Stimulated activated naive CD4-positive, alpha-beta T cell treated with Interleukin-2 at 50 U/mL for 16 hours (primary cell): ENCODE measurements around the gene NHLRC3.
"Not testable (repeated sequence)": the region's sequence is repeated elsewhere in the genome, so short reads cannot be mapped to it uniquely, and the experiment has no call there.

ENCODE experiments used
- DNase-seq: peaks from one replicate; lab custom pipeline; 2025; lab: John Stamatoyannopoulos, UW

NHLRC3 gene

GRCh38 chr13:39037880-39038568 is at the start of gene NHLRC3, which contains the start of gene PROSER1:
NHLRC3 (plus strand) TSS chr13:39038456; CDS start chr13:39038640, 184 bp downstream.
PROSER1 (minus strand) TSS chr13:39038089; CDS start chr13:39037242, 847 bp downstream.
- DNase-seq = peak; percentile 80

GRCh38 chr13:38990693-38991092 is 47.6 kb upstream of the NHLRC3 start, which contains the start of gene STOML3:
STOML3 (minus strand) TSS chr13:38990831; CDS start chr13:38990721, 110 bp downstream.
- no peak for DNase-seq

GRCh38 chr13:38993381-38993780 is 44.9 kb upstream of the NHLRC3 start:
- DNase-seq = no peak

- DNase-seq = no peak
These were observed 39.5 kb upstream of the NHLRC3 start for GRCh38 chr13:38998739-38999138.

- DNase-seq = not testable (repeated sequence)
These were observed 31.7 kb upstream of the NHLRC3 start for GRCh38 chr13:39006371-39007111.

GRCh38 chr13:39012608-39013007 is 25.6 kb upstream of the NHLRC3 start:
- no peak for DNase-seq

- DNase-seq = no peak
These were observed 24.8 kb upstream of the NHLRC3 start for GRCh38 chr13:39013462-39013861.

GRCh38 chr13:39016087-39016486 is 22.2 kb upstream of the NHLRC3 start:
- DNase-seq = no peak

GRCh38 chr13:39016787-39017186 is 21.5 kb upstream of the NHLRC3 start:
- no peak for DNase-seq

GRCh38 chr13:39020853-39021462 is 17.3 kb upstream of the NHLRC3 start:
- DNase-seq = no peak

- DNase-seq = no peak
These were observed 14.9 kb upstream of the NHLRC3 start for GRCh38 chr13:39023316-39023715.

GRCh38 chr13:39023761-39024160 is 14.5 kb upstream of the NHLRC3 start:
- DNase-seq = no peak

GRCh38 chr13:39025433-39025839 is 12.8 kb upstream of the NHLRC3 start:
- no peak for DNase-seq

- DNase-seq = no peak
These were observed 6.1 kb upstream of the NHLRC3 start for GRCh38 chr13:39032150-39032549.

GRCh38 chr13:39034085-39034484 is 4.2 kb upstream of the NHLRC3 start:
- no peak for DNase-seq

- DNase-seq = no peak
These were observed 3.1 kb upstream of the NHLRC3 start for GRCh38 chr13:39035204-39035603.

GRCh38 chr13:39035799-39036198 is 2.5 kb upstream of the NHLRC3 start:
- DNase-seq = no peak

GRCh38 chr13:39036212-39036611 is 2.0 kb upstream of the NHLRC3 start:
- peak; percentile 10 for DNase-seq

- DNase-seq = no peak
These were observed 811 bp upstream of the NHLRC3 start for GRCh38 chr13:39037410-39037879.

GRCh38 chr13:39038569-39039030 is 344 bp downstream of the NHLRC3 start:
- DNase-seq = peak; percentile 54

GRCh38 chr13:39039041-39039440 is 785 bp downstream of the NHLRC3 start:
- no peak for DNase-seq

GRCh38 chr13:39040206-39040605 is 1.9 kb downstream of the NHLRC3 start:
- no peak for DNase-seq

GRCh38 chr13:39044536-39044935 is 6.3 kb downstream of the NHLRC3 start:
- no peak for DNase-seq
